ENCODE results near the gene LEFTY1. TPM values are rescaled to one million over a fixed set of nuclear protein-coding genes. Genes with fewer than 3 reads are reported as not detected.

The LEFTY1 gene
- total and polyA plus RNA-seq, 2 of the 13 experiments (the other 11 are each of a cell fraction or from before 2014, with no cell fraction given): 0.29 to 0.79 TPM

DNA sequence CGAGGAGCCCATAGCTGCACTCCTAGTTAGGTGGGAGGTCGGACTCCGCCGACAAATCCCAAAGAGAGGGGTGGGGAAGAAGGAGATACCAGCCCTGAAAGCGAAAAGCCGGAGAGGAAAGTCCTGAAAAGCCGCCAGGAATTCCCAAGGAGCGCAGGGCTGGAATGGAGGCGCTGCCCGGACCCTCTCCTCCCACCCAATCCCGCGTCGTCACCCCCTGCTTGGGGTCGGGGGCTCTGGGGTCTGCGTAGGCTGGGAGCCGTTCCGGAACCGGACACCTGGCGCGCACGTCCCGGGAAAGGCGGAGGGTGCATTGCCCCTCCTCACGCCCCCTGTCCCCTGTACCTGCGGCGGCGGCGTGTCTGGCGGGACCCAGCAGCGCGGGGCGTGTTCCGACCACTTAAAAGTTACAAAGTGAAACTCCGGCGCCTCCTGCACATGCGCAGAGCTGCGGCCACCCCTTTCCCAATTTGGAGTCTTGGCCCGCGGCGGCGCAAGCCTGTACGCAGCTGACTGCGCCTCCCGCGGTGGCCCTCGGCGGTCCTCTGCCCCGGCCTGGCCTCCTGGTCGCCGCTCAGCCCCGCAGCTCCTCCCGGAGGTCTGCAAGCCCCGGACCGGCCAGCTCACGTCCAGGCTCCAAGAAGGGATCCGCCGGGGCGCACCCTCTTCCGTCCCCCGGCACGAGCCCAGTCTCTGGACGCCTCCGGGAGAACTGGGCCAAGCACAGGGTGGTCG lies 6.8 kb downstream of the LEFTY1 start, which contains the start of gene TMEM63A (continued):
- TF ChIP-seq, protein P1, sequence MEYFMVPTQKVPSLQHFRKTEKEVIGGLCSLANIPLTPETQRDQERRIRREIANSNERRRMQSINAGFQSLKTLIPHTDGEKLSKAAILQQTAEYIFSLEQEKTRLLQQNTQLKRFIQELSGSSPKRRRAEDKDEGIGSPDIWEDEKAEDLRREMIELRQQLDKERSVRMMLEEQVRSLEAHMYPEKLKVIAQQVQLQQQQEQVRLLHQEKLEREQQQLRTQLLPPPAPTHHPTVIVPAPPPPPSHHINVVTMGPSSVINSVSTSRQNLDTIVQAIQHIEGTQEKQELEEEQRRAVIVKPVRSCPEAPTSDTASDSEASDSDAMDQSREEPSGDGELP (IDR thresholded peaks at IDR 0.05; ENCODE audit: borderline replicate concordance, low read depth): peak; percentile 66; the same call in 1 of the 2 replicates
- TF ChIP-seq ZNF121 (CRISPR knock-in tag; IDR thresholded peaks at IDR 0.05): peak; percentile 7; the same call in 1 of the 2 replicates
- TF ChIP-seq MIER2 (CRISPR knock-in tag; IDR thresholded peaks at IDR 0.05): no peak
- TF ChIP-seq ZNF570 (CRISPR knock-in tag; IDR thresholded peaks at IDR 0.05; ENCODE audit: borderline replicate concordance): no peak
- no peak for TF ChIP-seq MAZ (IDR thresholded peaks at IDR 0.05; ENCODE audit: borderline replicate concordance, low read depth, low read length)
- peak; percentile 77 for TF ChIP-seq MAZ (CRISPR knock-in tag; IDR thresholded peaks at IDR 0.05; ENCODE audit: low read depth)
- TF ChIP-seq RFX3 (CRISPR knock-in tag; IDR thresholded peaks at IDR 0.05): no peak
- TF ChIP-seq ISL2 (CRISPR knock-in tag; IDR thresholded peaks at IDR 0.05): peak; percentile 47; the same call in 1 of the 2 replicates
- TF ChIP-seq, protein P2, sequence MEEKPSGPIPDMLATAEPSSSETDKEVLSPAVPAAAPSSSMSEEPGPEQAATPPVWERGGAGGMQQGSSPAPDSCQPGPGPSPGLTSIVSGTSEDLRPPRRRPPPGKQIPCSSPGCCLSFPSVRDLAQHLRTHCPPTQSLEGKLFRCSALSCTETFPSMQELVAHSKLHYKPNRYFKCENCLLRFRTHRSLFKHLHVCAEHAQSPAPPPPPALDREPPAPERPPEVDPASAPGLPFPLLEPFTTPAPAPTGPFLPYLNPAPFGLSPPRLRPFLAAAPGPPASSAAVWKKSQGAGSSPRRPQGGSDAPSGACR (CRISPR knock-in tag; IDR thresholded peaks at IDR 0.05): no peak
- TF ChIP-seq NR2F1 (CRISPR knock-in tag; IDR thresholded peaks at IDR 0.05): no peak
- TF ChIP-seq HDAC2 (CRISPR knock-in tag; IDR thresholded peaks at IDR 0.05): peak; percentile 45; the same call in 1 of the 2 replicates
- TF ChIP-seq ZNF235 (CRISPR knock-in tag; IDR thresholded peaks at IDR 0.05; ENCODE audit: borderline replicate concordance): peak; percentile 19; the same call in 1 of the 2 replicates
- peak; percentile 54; the same call in 1 of the 2 replicates for TF ChIP-seq PRMT3 (CRISPR knock-in tag; IDR thresholded peaks at IDR 0.05; ENCODE audit: borderline replicate concordance, low read depth)
- TF ChIP-seq SIX1 (CRISPR knock-in tag; IDR thresholded peaks at IDR 0.05; ENCODE audit: borderline replicate concordance): no peak
- no peak for TF ChIP-seq TBX3 (IDR thresholded peaks at IDR 0.05; ENCODE audit: borderline replicate concordance)
- TF ChIP-seq HIVEP1 (CRISPR knock-in tag; IDR thresholded peaks at IDR 0.05): peak; percentile 28; the same call in 1 of the 2 replicates
- TF ChIP-seq, protein P3, sequence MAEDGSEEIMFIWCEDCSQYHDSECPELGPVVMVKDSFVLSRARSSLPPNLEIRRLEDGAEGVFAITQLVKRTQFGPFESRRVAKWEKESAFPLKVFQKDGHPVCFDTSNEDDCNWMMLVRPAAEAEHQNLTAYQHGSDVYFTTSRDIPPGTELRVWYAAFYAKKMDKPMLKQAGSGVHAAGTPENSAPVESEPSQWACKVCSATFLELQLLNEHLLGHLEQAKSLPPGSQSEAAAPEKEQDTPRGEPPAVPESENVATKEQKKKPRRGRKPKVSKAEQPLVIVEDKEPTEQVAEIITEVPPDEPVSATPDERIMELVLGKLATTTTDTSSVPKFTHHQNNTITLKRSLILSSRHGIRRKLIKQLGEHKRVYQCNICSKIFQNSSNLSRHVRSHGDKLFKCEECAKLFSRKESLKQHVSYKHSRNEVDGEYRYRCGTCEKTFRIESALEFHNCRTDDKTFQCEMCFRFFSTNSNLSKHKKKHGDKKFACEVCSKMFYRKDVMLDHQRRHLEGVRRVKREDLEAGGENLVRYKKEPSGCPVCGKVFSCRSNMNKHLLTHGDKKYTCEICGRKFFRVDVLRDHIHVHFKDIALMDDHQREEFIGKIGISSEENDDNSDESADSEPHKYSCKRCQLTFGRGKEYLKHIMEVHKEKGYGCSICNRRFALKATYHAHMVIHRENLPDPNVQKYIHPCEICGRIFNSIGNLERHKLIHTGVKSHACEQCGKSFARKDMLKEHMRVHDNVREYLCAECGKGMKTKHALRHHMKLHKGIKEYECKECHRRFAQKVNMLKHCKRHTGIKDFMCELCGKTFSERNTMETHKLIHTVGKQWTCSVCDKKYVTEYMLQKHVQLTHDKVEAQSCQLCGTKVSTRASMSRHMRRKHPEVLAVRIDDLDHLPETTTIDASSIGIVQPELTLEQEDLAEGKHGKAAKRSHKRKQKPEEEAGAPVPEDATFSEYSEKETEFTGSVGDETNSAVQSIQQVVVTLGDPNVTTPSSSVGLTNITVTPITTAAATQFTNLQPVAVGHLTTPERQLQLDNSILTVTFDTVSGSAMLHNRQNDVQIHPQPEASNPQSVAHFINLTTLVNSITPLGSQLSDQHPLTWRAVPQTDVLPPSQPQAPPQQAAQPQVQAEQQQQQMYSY (CRISPR knock-in tag; IDR thresholded peaks at IDR 0.05): peak; percentile 84
- peak; percentile 62; the same call in 1 of the 2 replicates for TF ChIP-seq GABPB1 (CRISPR knock-in tag; IDR thresholded peaks at IDR 0.05)
- TF ChIP-seq, protein P4, sequence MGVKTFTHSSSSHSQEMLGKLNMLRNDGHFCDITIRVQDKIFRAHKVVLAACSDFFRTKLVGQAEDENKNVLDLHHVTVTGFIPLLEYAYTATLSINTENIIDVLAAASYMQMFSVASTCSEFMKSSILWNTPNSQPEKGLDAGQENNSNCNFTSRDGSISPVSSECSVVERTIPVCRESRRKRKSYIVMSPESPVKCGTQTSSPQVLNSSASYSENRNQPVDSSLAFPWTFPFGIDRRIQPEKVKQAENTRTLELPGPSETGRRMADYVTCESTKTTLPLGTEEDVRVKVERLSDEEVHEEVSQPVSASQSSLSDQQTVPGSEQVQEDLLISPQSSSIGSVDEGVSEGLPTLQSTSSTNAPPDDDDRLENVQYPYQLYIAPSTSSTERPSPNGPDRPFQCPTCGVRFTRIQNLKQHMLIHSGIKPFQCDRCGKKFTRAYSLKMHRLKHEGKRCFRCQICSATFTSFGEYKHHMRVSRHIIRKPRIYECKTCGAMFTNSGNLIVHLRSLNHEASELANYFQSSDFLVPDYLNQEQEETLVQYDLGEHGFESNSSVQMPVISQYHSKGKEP (CRISPR knock-in tag; IDR thresholded peaks at IDR 0.05): no peak
- no peak for TF ChIP-seq KDM4B (CRISPR knock-in tag; IDR thresholded peaks at IDR 0.05)
- TF ChIP-seq, protein P5, sequence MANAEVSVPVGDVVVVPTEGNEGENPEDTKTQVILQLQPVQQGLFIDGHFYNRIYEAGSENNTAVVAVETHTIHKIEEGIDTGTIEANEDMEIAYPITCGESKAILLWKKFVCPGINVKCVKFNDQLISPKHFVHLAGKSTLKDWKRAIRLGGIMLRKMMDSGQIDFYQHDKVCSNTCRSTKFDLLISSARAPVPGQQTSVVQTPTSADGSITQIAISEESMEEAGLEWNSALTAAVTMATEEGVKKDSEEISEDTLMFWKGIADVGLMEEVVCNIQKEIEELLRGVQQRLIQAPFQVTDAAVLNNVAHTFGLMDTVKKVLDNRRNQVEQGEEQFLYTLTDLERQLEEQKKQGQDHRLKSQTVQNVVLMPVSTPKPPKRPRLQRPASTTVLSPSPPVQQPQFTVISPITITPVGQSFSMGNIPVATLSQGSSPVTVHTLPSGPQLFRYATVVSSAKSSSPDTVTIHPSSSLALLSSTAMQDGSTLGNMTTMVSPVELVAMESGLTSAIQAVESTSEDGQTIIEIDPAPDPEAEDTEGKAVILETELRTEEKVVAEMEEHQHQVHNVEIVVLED (CRISPR knock-in tag; IDR thresholded peaks at IDR 0.05; ENCODE audit: borderline replicate concordance): no peak; the same call in 1 of the 2 replicates
